Stimulated activated CD4-positive, alpha-beta T cell treated with anti-CD3 and anti-CD28 coated beads, Interleukin-2, amount 100 ng/mL, for 48 hours (primary cell): ENCODE measurements around the gene CACFD1.
A peak's percentile ranks its signal among the peaks of the same experiment; 100 is the strongest.

Experiments used
- DNase-seq, 2 donors: peaks; one replicate each; pipeline ENCODE4 v3.0.0-alpha.2; 2020

CACFD1 gene

GRCh38 chr9:133459476-133460404 lies at the start of gene CACFD1:
CACFD1 (plus strand) TSS chr9:133459978; CDS start chr9:133460067, 89 bp downstream.
- peak; percentile 87 to 89 for DNase-seq

DNA sequence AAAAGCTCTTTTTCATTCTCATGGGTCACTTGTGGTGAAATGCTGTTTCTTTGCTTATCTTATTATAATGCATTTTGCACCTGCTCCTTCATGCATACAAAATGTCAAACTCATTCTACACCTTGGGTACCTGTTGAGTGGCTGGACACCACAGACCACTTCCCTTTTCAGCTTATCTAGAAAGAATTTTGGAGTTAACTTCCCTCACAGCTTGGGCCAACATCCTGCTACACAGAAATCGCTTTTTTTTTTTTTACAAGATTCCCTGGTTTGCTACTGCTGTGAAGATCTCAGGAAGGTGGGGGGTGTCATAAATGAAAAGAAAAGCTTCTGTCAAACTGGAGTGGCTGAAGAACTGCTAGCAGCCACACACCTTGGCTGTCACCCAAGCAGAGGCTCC lies 44.6 kb upstream of the CACFD1 start:
- no peak for DNase-seq

GRCh38 chr9:133417541-133418461 lies 42.0 kb upstream of the CACFD1 start, which contains the start of gene REXO4:
REXO4 (minus strand) TSS chr9:133418010; CDS start chr9:133417844, 166 bp downstream.
- peak; percentile 81 to 83 for DNase-seq

DNA sequence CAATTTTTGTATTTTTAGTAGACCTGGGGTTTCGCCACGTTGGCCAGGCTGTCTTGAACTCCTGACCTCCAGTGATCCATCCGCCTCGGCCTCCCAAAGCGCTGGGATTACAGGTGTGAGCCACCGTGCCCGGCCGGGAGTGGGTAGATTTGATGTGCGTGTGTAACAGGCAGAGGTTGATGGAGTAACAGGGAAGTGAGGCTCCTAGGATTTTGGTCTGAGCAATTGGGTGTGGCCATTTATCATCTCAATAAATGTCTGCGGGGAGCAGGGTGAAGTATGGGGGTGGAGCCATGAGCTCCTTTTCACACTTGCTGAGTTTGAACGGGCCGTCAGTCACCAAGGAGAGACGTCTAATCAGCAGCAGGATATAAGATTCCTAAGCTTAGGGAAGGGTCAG lies 40.8 kb upstream of the CACFD1 start:
- DNase-seq = no peak

GRCh38 chr9:133420392-133420827 lies 39.4 kb upstream of the CACFD1 start:
- DNase-seq = no peak

DNA sequence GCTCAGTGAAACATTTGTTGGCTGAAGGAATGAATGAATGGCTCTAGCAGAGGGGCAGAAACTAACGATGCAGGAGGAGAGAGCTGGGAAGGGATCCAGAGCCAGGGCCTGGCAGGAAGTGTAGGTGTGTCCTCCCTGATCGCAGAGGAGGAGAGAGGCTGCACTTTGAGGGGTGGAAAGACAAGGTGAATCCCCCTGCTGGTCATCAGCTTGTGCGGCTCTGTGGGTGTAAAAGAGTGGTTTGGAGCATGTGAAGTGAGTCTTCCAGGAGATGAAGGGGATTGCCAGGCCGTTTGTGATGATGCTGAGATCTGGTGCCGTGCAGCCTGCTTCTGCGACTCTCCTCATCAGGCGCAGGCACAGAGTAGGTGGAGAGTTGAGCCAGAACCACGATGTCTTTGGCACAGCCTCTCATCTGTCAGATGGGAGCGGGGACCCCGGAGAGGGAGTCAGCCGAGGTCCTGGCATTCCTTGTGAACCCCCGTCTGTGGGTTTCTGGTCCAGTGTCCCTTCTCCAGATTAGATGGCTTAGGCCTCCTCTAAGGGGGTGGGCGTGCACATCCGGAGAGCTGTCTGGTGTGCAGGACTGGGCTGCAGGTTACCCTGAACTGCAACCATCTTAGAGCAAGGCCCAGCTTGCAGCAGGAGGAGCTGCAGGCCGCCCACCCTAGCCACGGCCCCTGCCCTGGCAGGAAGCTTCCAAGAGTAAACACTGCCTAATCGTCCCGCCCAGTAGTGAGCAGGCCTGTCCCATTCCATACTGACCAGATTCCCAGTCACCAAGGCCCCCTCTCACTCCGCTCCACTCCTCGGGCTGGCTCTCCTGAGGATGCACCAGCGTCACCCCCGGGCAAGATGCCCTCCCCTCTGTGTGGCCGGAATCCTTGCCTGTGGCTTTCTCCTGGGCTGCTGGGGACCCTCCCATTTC lies 37.9 kb upstream of the CACFD1 start, which contains the start of gene ADAMTS13:
ADAMTS13 (plus strand) TSS at position 753 of the 928 bp plus-strand sequence; CDS start at position 830, 77 bp downstream.
- DNase-seq = peak; percentile 27 to 29

GRCh38 chr9:133423216-133423615 lies 36.6 kb upstream of the CACFD1 start:
- DNase-seq = no peak

DNA sequence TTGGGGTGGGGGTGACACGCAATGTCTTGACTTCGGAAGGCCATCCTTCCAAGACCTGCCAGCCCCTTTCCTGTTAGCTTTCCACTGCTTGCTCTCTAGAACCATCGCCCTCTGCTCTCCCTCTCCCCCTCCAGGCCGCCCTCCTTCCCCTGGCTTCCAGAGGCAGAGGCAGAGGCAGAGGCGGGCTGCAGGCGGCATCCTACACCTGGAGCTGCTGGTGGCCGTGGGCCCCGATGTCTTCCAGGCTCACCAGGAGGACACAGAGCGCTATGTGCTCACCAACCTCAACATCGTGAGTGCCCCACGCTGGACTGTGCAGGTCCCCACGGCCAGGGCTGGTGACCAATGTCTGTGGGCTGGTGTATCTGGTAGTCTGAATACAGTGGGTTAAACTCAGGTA lies 35.6 kb upstream of the CACFD1 start:
- DNase-seq = no peak

DNA sequence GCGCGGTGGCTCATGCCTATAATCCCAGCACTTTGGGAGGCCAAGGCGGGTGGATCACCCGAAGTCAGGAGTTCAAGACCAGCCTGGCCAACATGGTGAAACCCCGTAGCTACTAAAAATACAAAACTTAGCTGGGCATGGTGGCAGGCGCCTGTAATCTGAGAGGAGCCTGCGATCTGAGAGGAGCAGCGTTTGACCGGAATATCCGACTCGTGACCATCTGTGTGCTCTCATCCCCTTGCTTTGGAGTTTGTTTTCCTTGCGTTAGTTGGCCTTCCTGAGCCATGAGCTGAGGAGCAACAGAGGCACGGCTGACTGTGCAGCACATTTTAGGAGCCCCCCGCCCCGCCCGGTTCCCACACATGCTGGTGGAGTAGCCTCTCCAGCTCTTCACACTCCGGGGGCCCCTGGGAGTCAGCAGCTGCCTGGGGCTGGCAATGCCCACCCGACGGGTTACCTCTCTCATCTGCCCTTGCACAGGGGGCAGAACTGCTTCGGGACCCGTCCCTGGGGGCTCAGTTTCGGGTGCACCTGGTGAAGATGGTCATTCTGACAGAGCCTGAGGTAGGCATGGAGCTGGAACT lies 34.6 kb upstream of the CACFD1 start:
- DNase-seq = no peak

- no peak for DNase-seq
Observed at GRCh38 chr9:133426011-133426410, 33.8 kb upstream of the CACFD1 start.

GRCh38 chr9:133427658-133428348 lies 32.0 kb upstream of the CACFD1 start:
- DNase-seq = no peak

GRCh38 chr9:133428617-133429101 lies 31.1 kb upstream of the CACFD1 start:
- no peak for DNase-seq

DNA sequence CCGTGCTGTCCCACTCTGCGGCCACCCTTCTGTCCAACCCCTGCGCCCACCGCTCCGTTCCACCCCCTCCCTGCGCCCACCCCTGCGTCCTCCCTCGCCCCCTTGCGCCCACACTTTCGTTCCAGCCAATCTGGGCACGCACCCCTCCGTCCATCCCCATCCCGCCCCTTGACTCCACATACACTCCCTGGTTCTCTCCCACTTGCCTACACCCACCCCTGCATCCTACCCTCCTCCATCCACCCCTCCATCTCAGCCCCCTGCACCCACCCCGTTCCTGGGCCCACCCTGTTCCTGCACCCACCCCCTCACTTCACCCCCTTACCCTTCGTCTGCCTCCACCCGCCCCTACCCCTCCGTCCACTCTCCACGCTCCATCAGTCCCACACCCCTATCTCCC lies 30.6 kb upstream of the CACFD1 start:
- no peak for DNase-seq

DNA sequence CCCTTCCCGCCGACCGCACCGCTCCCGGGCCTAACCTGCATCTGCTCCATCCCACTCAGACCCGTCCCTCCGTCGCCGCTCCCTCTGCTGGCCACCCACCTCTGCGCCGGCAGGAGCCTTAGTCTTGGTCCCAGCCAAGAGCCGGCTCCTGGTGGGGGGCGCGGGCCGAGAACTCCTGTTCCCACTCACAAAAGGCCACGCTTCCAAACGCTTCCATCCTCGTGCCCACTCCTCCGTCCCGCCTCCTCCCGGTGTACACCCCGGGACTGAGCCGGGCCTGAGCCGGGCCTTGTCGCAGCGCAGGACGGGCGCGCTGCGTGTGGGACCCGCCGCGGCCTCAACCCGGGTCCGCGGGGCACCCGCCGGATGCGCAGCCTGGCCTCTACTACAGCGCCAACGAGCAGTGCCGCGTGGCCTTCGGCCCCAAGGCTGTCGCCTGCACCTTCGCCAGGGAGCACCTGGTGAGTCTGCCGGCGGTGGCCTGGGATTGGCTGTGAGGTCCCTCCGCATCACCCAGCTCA lies 30.1 kb upstream of the CACFD1 start:
- no peak for DNase-seq

GRCh38 chr9:133430244-133430643 lies 29.5 kb upstream of the CACFD1 start:
- DNase-seq = no peak

DNA sequence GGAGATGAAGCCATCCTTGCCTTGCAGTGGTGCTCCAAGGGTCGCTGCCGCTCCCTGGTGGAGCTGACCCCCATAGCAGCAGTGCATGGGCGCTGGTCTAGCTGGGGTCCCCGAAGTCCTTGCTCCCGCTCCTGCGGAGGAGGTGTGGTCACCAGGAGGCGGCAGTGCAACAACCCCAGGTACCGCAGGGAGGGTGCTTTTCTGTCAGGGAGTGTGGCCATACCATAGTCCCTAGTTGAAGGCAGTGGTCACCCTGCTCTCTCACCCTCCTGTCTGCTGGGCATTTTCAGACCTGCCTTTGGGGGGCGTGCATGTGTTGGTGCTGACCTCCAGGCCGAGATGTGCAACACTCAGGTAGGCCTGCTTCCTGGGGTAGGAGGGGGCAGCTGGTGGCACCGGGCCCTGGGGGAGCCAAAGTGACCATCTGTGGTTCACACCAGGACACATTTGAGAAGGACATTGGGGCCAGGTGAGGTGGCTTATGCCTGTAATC lies 26.4 kb upstream of the CACFD1 start:
- DNase-seq = no peak

DNA sequence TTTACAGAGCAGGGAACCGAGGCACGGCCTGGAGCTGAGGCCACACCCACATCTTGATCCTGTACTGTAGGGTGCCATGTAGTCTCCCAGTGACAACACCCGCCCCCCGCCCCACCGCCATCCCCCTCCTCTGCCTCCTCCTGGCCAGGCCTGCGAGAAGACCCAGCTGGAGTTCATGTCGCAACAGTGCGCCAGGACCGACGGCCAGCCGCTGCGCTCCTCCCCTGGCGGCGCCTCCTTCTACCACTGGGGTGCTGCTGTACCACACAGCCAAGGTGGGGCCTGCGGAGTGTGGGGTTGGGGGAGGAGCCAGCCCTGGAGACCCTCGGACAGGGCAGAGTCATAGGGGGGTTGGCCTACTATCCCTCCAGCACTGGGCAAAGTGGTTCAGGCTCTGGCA lies 23.1 kb upstream of the CACFD1 start:
- no peak for DNase-seq

GRCh38 chr9:133437753-133438531 lies 21.8 kb upstream of the CACFD1 start:
- DNase-seq = no peak

- no peak for DNase-seq
Observed at GRCh38 chr9:133439337-133439736, 20.4 kb upstream of the CACFD1 start.

DNA sequence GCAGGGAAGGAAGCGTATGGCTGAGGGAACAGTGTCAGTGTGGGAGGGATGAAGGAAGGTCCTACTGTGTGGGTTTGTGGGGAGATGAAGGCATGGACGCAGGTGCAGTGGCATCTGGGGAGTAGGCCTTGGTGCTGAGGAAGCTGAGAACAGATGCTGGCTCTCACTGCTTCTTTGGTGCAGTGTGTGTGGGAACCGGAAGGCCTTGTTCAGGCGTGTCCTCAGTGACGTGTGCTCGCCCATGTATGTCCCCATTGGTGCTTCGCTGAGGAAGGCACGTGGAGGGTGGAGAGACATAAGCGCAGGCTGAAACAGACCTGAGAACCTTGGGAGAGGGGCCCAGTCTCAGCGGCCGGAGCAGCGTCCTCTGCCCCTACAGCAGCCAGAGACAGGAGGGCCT lies 18.9 kb upstream of the CACFD1 start:
- DNase-seq = no peak
